ENCODE results near the gene TMEFF1.

The TMEFF1 gene

DNA sequence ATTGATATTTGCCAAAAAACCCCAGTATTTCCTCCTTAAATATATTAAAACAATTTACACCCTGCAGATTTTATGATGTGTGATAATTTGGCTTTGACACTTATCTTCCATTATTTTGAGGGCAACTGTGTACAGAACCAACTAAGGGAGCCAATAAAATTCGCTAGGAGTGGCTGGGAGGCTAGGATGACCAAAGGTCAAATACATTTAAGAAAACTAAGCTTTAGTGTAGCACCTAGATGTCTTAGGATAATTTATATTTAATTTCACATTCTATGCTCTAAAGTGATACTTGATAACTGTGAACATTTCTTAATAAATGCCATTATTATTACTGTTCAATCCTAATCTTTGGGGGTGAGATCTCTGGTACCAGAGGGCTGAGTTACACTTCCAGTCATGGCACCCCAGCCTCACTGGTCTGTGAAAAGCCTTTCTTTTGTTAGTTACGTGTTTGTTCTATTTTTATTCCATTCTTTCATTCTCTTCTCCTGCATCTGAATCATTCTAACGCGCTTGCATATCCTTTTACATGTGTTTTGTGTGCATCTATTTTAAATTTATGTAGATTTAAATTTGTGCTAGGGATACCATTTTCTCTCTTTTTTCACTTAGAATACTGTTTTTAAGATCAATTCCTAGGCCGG, 26.9 kb upstream of the TMEFF1 start:
- TF ChIP-seq GLIS3 (CRISPR knock-in tag; IDR thresholded peaks at IDR 0.05), result no peak
- no peak for TF ChIP-seq POU6F1 (CRISPR knock-in tag; IDR thresholded peaks at IDR 0.05; ENCODE audit: borderline replicate concordance, low read depth)
- TF ChIP-seq ZNF8 (CRISPR knock-in tag; IDR thresholded peaks at IDR 0.05), result no peak
- TF ChIP-seq ZNF565 (CRISPR knock-in tag; conservative IDR thresholded peaks at IDR 0.05; ENCODE audit: low read depth), result no peak
- no peak for ATAC-seq

GRCh38 chr9:100447041-100447440, 25.9 kb upstream of the TMEFF1 start:
- TF ChIP-seq, protein P1, sequence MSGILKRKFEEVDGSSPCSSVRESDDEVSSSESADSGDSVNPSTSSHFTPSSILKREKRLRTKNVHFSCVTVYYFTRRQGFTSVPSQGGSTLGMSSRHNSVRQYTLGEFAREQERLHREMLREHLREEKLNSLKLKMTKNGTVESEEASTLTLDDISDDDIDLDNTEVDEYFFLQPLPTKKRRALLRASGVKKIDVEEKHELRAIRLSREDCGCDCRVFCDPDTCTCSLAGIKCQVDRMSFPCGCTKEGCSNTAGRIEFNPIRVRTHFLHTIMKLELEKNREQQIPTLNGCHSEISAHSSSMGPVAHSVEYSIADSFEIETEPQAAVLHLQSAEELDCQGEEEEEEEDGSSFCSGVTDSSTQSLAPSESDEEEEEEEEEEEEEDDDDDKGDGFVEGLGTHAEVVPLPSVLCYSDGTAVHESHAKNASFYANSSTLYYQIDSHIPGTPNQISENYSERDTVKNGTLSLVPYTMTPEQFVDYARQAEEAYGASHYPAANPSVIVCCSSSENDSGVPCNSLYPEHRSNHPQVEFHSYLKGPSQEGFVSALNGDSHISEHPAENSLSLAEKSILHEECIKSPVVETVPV (CRISPR knock-in tag; IDR thresholded peaks at IDR 0.05), result no peak
- TF ChIP-seq PATZ1 (CRISPR knock-in tag; IDR thresholded peaks at IDR 0.05; ENCODE audit: borderline replicate concordance), result no peak
- TF ChIP-seq RARB (CRISPR knock-in tag; IDR thresholded peaks at IDR 0.05), result no peak
- no peak for TF ChIP-seq ZC3H10 (CRISPR knock-in tag; IDR thresholded peaks at IDR 0.05)
- TF ChIP-seq ARNTL (CRISPR knock-in tag; IDR thresholded peaks at IDR 0.05; ENCODE audit: borderline replicate concordance, low read depth), result no peak
- no peak for ATAC-seq

- no peak for ATAC-seq
- TF ChIP-seq ZC3H10 (CRISPR knock-in tag; IDR thresholded peaks at IDR 0.05) (no peak), BACH2 (CRISPR knock-in tag; IDR thresholded peaks at IDR 0.05; ENCODE audit: borderline replicate concordance) (no peak), ISL1 (CRISPR knock-in tag; IDR thresholded peaks at IDR 0.05) (no peak), GLIS3 (CRISPR knock-in tag; IDR thresholded peaks at IDR 0.05) (no peak), OSR1 (CRISPR knock-in tag; IDR thresholded peaks at IDR 0.05) (no peak), ZNF70 (CRISPR knock-in tag; IDR thresholded peaks at IDR 0.05) (no peak), ZFP30 (CRISPR knock-in tag; IDR thresholded peaks at IDR 0.05) (no peak), ZNF8 (CRISPR knock-in tag; IDR thresholded peaks at IDR 0.05) (no peak), ESRRG (CRISPR knock-in tag; IDR thresholded peaks at IDR 0.05) (no peak), POU6F1 (CRISPR knock-in tag; IDR thresholded peaks at IDR 0.05; ENCODE audit: borderline replicate concordance, low read depth) (no peak), TCF4 (CRISPR knock-in tag; IDR thresholded peaks at IDR 0.05; ENCODE audit: borderline replicate concordance) (no peak), PATZ1 (CRISPR knock-in tag; IDR thresholded peaks at IDR 0.05; ENCODE audit: borderline replicate concordance) (no peak), CSDC2 (CRISPR knock-in tag; IDR thresholded peaks at IDR 0.05) (no peak), SNAI2 (CRISPR knock-in tag; IDR thresholded peaks at IDR 0.05) (no peak), PPARA (CRISPR knock-in tag; IDR thresholded peaks at IDR 0.05; ENCODE audit: borderline replicate concordance) (no peak), TOX (CRISPR knock-in tag; IDR thresholded peaks at IDR 0.05; ENCODE audit: borderline replicate concordance) (no peak), TSHZ2 (CRISPR knock-in tag; IDR thresholded peaks at IDR 0.05) (no peak), RARB (CRISPR knock-in tag; IDR thresholded peaks at IDR 0.05) (no peak), ARNTL (CRISPR knock-in tag; IDR thresholded peaks at IDR 0.05; ENCODE audit: borderline replicate concordance, low read depth) (no peak)
- TF ChIP-seq, protein P1 (CRISPR knock-in tag; IDR thresholded peaks at IDR 0.05), result no peak
Observed at GRCh38 chr9:100448266-100448665, 24.7 kb upstream of the TMEFF1 start.

Measured in SK-N-SH treated with all-trans-retinoic acid at 6 μM for 48 hours (cell line).